SH-SY5Y (cell line): ENCODE data around the gene LRIG3.

Source experiments
- GATA2 ChIP-seq: IDR thresholded peaks from 2 replicates; pipeline ENCODE4 v1.6.1; 2011; ENCODE audit warnings: mild to moderate bottlenecking, low read depth, low read length
- GATA3 ChIP-seq: IDR thresholded peaks from 2 replicates; pipeline ENCODE4 v1.6.1; 2011; ENCODE audit warnings: low read depth, mild to moderate bottlenecking, low read length, moderate library complexity

DNA sequence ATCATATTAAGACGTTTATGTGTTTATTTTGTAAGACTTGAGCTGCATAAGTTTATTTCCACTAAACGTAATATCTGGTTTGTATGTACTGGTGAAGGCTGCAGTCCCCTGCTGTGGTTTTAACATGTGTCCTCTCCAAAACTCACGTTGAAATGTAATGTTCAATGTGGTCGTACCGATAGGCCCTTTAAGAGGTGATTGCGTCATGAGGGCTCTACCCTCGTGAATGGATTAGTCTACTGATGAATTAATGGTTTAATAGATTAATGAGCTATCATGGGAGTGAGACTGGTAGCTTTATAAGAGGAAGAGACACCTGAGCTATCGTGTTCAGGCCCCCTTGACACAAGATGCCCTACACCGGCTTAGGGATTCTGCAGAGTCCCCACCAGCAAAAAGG, 14.9 kb downstream of the LRIG3 start:
- no peak for TF ChIP-seq GATA3
- TF ChIP-seq GATA2: no peak
